OCI-LY3 (cell line): Measurements from ENCODE around the gene HSD3B2.

Experiments used
- CTCF ChIP-seq: fragments of 200-600, 300-600 bp; sonication (generic); IDR thresholded peaks from 2 replicates; pipeline ENCODE4 v1.5.1; 2014; ENCODE audit warnings: antibody characterized with exemption, low read length, low read depth
- EZH2phosphoT487 ChIP-seq: fragments of 200-600 bp; shearing (Covaris generic); IDR thresholded peaks from 2 replicates; pipeline ENCODE4 v1.6.1; 2018; ENCODE audit warnings: antibody characterized with exemption, mixed run types, low read depth

- TF ChIP-seq CTCF: no peak
- no peak for TF ChIP-seq EZH2phosphoT487
Measured at GRCh38 chr1:119397986-119398385, 17.0 kb upstream of the HSD3B2 start.
